HepG2 (cell line): ENCODE data around the gene COPA. TPM values are rescaled to one million over a fixed set of nuclear protein-coding genes. Genes with fewer than 3 reads are reported as not detected.

ENCODE experiments used
- CEBPB ChIP-seq: IDR thresholded peaks from 2 replicates; pipeline ENCODE4 v1.6.1; 2011; ENCODE audit warnings: low read depth, low read length, improper control_type of control experiment, borderline replicate concordance
- FOXA3 ChIP-seq: IDR thresholded peaks from 2 replicates; pipeline ENCODE4 v1.6.1; 2016; ENCODE audit warnings: missing genetic modification reagents, missing compliant biosample characterization
- HMGA1 ChIP-seq: sonication (generic); formaldehyde crosslinking; conservative IDR thresholded peaks from 2 replicates; pipeline ENCODE4 v1.4.0; 2020; ENCODE audit warnings: missing genetic modification reagents
- HOXA7 ChIP-seq: sonication (generic); formaldehyde crosslinking; IDR thresholded peaks from 2 replicates; pipeline ENCODE4 v1.8.1; 2022; ENCODE audit warnings: mild to moderate bottlenecking, missing genetic modification reagents, moderate library complexity
- IKZF4 ChIP-seq: sonication (generic); formaldehyde crosslinking; IDR thresholded peaks from 2 replicates; pipeline ENCODE4 v1.5.1; 2020; ENCODE audit warnings: borderline replicate concordance, mild to moderate bottlenecking, low read depth, missing genetic modification reagents; ENCODE audit errors: not compliant biosample characterization
- KAT8 ChIP-seq: IDR thresholded peaks from 2 replicates; pipeline ENCODE4 v1.6.1; 2016; ENCODE audit warnings: missing genetic modification reagents, missing compliant biosample characterization
- LRRFIP1 ChIP-seq: sonication (generic); formaldehyde crosslinking; conservative IDR thresholded peaks from 2 replicates; pipeline ENCODE4 v1.4.0; 2020; ENCODE audit warnings: missing genetic modification reagents
- PHF8 ChIP-seq: sonication (generic); formaldehyde crosslinking; IDR thresholded peaks from 2 replicates; pipeline ENCODE4 v1.5.0; 2020; ENCODE audit warnings: missing genetic modification reagents
- PPARG ChIP-seq: conservative IDR thresholded peaks from 2 replicates; pipeline ENCODE4 v1.6.1; 2016; ENCODE audit warnings: missing biosample characterization, missing genetic modification reagents
- PRPF4 ChIP-seq: fragments of 200-400 bp; formaldehyde crosslinking; IDR thresholded peaks from 2 replicates; pipeline ENCODE4 v1.6.1; 2016; ENCODE audit warnings: low read length, low read depth; ENCODE audit not compliant: poor library complexity, severe bottlenecking
- SIN3B ChIP-seq: fragments of 150-350 bp; IDR thresholded peaks from 2 replicates; pipeline ENCODE4 v1.6.1; 2014; ENCODE audit warnings: low read length
- STAT5B ChIP-seq: sonication (generic); formaldehyde crosslinking; IDR thresholded peaks from 2 replicates; pipeline ENCODE4 v1.4.0; 2020; ENCODE audit warnings: missing genetic modification reagents
- TEAD2 ChIP-seq: sonication (generic); formaldehyde crosslinking; IDR thresholded peaks from 2 replicates; pipeline ENCODE4 v1.9.0; 2021; ENCODE audit warnings: missing genetic modification reagents
- THAP8 ChIP-seq: sonication (generic); formaldehyde crosslinking; IDR thresholded peaks from 2 replicates; pipeline ENCODE4 v1.5.1; 2020; ENCODE audit warnings: missing genetic modification reagents, mild to moderate bottlenecking, borderline replicate concordance
- TOPORS ChIP-seq: sonication (generic); formaldehyde crosslinking; IDR thresholded peaks from 2 replicates; pipeline ENCODE4 v1.8.0; 2023; ENCODE audit warnings: mild to moderate bottlenecking, missing genetic modification reagents
- TP53 ChIP-seq: sonication (generic); formaldehyde crosslinking; conservative IDR thresholded peaks from 2 replicates; pipeline ENCODE4 v1.4.0; 2020; ENCODE audit warnings: missing genetic modification reagents
- ZBTB7A ChIP-seq: sonication (generic); formaldehyde crosslinking; IDR thresholded peaks from 2 replicates; pipeline ENCODE4 v1.8.0; 2022; ENCODE audit warnings: mild to moderate bottlenecking, missing genetic modification reagents
- ZFP82 ChIP-seq: sonication (generic); formaldehyde crosslinking; IDR thresholded peaks from 2 replicates; pipeline ENCODE4 v1.5.1; 2020; ENCODE audit warnings: mild to moderate bottlenecking, missing genetic modification reagents, borderline replicate concordance
- ZIK1 ChIP-seq: sonication (generic); formaldehyde crosslinking; IDR thresholded peaks from 2 replicates; pipeline ENCODE4 v1.5.0; 2020; ENCODE audit warnings: mild to moderate bottlenecking, low read depth, missing genetic modification reagents, borderline replicate concordance
- ZNF451 ChIP-seq: sonication (generic); formaldehyde crosslinking; IDR thresholded peaks from 2 replicates; pipeline ENCODE4 v1.5.0; 2020; ENCODE audit warnings: mild to moderate bottlenecking, missing genetic modification reagents
- ZNF567 ChIP-seq: sonication (generic); formaldehyde crosslinking; IDR thresholded peaks from 2 replicates; pipeline ENCODE4 v1.8.1; 2023; ENCODE audit warnings: mild to moderate bottlenecking, missing genetic modification reagents, borderline replicate concordance
- ZNF574 ChIP-seq: sonication (generic); formaldehyde crosslinking; IDR thresholded peaks from 2 replicates; pipeline ENCODE4 v1.4.0; 2020; ENCODE audit warnings: missing genetic modification reagents
- ZNF619 ChIP-seq: sonication (generic); formaldehyde crosslinking; IDR thresholded peaks from 2 replicates; pipeline ENCODE4 v1.4.0; 2020; ENCODE audit warnings: mild to moderate bottlenecking, missing genetic modification reagents
- ZSCAN25 ChIP-seq: sonication (generic); formaldehyde crosslinking; IDR thresholded peaks from 2 replicates; pipeline ENCODE4 v1.8.0; 2022; ENCODE audit warnings: mild to moderate bottlenecking, missing genetic modification reagents
- polyA plus RNA-seq, 8 experiments: library from polyadenylated mRNA; depleted of rRNA in 3 of 8; stranded (reverse) in 7 of 8; unstranded in 1 of 8; fragments of >200 nt; fragmentation: Illumina TruSeq in 4 of 8; extraction: Trizol in 4 of 8; gene quantifications; 2 replicates each; pipeline versions ENCODE4 v1.2.1 to v1.2.3, GENCODE V29; 2011 to 2016; ENCODE audit warnings: low read depth in 4 of 8, missing spikeins in 1 of 8, mixed read lengths in 1 of 8; ENCODE audit not compliant: insufficient read depth in 1 of 8
- total RNA-seq, 5 experiments: library from RNA; depleted of rRNA; stranded (reverse); fragments of >200 nt; fragmentation: Illumina TruSeq; extraction: Trizol; gene quantifications; 2 replicates each; pipeline ENCODE4 v1.2.3, GENCODE V29; 2016; ENCODE audit warnings: low read depth in 1 of 5

COPA gene
- total and polyA plus RNA-seq, 2 of the 13 experiments (the other 11 are each of a cell fraction or from before 2014, with no cell fraction given): 160 to 197 TPM

GRCh38 chr1:160261893-160262794 is 80.9 kb downstream of the COPA start, which contains the start of gene DCAF8 (continued):
- TF ChIP-seq ZSCAN25 (CRISPR knock-in tag) (no peak), TP53 (CRISPR knock-in tag) (no peak), SIN3B (peak; percentile 13; the same call in 1 of the 2 replicates), LRRFIP1 (no peak), FOXA3 (CRISPR knock-in tag) (peak; percentile 63), TEAD2 (CRISPR knock-in tag) (no peak), ZNF574 (peak; percentile 86), CEBPB (no peak), HOXA7 (CRISPR knock-in tag) (no peak), PRPF4 (no peak), ZBTB7A (CRISPR knock-in tag) (peak; percentile 84), ZNF619 (no peak; the same call in 1 of the 2 replicates), KAT8 (CRISPR knock-in tag) (peak; percentile 91), ZNF567 (CRISPR knock-in tag) (peak; percentile 76; the same call in 1 of the 2 replicates), THAP8 (no peak), PPARG (CRISPR knock-in tag) (no peak), ZNF451 (CRISPR knock-in tag) (peak; percentile 76; the same call in 1 of the 2 replicates), ZIK1 (CRISPR knock-in tag) (0 out of 2 replicates have a peak, but pooled peaks have one; percentile 27), STAT5B (CRISPR knock-in tag) (0 out of 2 replicates have a peak, but pooled peaks have one; percentile 19), HMGA1 (no peak), TOPORS (no peak), ZFP82 (peak; percentile 68; the same call in 1 of the 2 replicates), PHF8 (CRISPR knock-in tag) (peak; percentile 96), IKZF4 (CRISPR knock-in tag) (peak; percentile 89)
